ENCODE results near the gene CCT7. TPM values are rescaled to one million over a fixed set of nuclear protein-coding genes. Genes with fewer than 3 reads are reported as not detected.

CCT7 gene
- total RNA-seq, 1 experiment from 2014 or later = 482 TPM

DNA sequence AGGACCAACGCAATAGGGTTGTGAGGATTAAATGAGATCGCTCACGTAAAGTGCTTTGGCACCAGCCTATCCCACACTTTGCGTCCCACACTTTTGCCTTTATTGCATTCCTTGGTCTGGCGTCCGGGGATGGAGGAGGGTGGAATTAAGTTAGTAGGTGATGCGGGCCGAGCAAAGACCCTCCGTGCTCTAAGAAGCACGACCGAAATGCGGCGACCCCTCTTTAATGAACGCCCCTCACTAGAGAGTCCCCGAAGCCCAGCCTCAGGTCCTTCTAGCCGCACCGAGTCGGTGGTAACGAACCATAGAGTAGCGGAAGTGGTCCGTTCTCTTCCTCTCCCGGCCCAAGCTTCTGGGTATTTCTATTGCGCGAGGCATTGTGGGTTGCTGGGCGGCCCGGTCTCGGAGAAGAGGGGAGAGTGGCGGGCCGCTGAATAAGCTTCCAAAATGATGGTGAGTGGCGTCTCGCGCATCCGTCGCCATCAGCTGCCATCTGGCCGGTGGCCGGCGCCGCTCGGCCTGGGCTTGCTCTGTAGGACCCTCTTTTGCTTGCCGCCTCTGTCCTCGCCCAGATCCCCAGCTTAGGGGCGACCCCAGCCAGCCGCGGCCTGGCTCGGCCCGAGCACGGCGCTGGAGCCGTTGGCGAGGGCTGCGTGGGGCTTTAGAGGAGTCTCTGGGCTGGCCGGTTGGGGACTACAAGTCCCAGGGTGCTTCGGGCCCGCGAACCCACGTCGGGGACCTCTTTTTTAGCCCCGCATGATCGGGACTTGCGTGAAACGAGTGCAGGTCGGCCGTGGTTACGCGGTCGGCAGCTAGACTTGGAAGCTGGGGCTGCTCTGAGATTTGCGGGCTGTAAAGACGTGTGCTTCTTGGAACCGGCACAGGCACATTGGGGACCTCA, at the start of gene CCT7 (continued):
- TF ChIP-seq, protein P1, sequence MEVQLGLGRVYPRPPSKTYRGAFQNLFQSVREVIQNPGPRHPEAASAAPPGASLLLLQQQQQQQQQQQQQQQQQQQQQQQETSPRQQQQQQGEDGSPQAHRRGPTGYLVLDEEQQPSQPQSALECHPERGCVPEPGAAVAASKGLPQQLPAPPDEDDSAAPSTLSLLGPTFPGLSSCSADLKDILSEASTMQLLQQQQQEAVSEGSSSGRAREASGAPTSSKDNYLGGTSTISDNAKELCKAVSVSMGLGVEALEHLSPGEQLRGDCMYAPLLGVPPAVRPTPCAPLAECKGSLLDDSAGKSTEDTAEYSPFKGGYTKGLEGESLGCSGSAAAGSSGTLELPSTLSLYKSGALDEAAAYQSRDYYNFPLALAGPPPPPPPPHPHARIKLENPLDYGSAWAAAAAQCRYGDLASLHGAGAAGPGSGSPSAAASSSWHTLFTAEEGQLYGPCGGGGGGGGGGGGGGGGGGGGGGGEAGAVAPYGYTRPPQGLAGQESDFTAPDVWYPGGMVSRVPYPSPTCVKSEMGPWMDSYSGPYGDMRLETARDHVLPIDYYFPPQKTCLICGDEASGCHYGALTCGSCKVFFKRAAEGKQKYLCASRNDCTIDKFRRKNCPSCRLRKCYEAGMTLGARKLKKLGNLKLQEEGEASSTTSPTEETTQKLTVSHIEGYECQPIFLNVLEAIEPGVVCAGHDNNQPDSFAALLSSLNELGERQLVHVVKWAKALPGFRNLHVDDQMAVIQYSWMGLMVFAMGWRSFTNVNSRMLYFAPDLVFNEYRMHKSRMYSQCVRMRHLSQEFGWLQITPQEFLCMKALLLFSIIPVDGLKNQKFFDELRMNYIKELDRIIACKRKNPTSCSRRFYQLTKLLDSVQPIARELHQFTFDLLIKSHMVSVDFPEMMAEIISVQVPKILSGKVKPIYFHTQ (CRISPR knock-in tag; IDR thresholded peaks at IDR 0.05) = 0 out of 2 replicates have a peak, but pooled peaks have one; percentile 28
- TF ChIP-seq, protein P2, sequence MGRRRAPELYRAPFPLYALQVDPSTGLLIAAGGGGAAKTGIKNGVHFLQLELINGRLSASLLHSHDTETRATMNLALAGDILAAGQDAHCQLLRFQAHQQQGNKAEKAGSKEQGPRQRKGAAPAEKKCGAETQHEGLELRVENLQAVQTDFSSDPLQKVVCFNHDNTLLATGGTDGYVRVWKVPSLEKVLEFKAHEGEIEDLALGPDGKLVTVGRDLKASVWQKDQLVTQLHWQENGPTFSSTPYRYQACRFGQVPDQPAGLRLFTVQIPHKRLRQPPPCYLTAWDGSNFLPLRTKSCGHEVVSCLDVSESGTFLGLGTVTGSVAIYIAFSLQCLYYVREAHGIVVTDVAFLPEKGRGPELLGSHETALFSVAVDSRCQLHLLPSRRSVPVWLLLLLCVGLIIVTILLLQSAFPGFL (CRISPR knock-in tag; IDR thresholded peaks at IDR 0.05; ENCODE audit: borderline replicate concordance) = no peak
- TF ChIP-seq ATF1 (CRISPR knock-in tag; IDR thresholded peaks at IDR 0.05) = no peak
- TF ChIP-seq, protein P3, sequence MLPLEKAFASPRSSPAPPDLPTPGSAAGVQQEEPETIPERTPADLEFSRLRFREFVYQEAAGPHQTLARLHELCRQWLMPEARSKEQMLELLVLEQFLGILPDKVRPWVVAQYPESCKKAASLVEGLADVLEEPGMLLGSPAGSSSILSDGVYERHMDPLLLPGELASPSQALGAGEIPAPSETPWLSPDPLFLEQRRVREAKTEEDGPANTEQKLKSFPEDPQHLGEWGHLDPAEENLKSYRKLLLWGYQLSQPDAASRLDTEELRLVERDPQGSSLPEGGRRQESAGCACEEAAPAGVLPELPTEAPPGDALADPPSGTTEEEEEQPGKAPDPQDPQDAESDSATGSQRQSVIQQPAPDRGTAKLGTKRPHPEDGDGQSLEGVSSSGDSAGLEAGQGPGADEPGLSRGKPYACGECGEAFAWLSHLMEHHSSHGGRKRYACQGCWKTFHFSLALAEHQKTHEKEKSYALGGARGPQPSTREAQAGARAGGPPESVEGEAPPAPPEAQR (CRISPR knock-in tag; IDR thresholded peaks at IDR 0.05) = no peak
- TF ChIP-seq ZNF263 (CRISPR knock-in tag; IDR thresholded peaks at IDR 0.05; ENCODE audit: low read depth) = no peak
- peak; percentile 76; the same call in 1 of the 2 replicates for TF ChIP-seq ETV6 (CRISPR knock-in tag; IDR thresholded peaks at IDR 0.05)
- TF ChIP-seq, protein P4, sequence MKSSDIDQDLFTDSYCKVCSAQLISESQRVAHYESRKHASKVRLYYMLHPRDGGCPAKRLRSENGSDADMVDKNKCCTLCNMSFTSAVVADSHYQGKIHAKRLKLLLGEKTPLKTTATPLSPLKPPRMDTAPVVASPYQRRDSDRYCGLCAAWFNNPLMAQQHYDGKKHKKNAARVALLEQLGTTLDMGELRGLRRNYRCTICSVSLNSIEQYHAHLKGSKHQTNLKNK (CRISPR knock-in tag; IDR thresholded peaks at IDR 0.05) = 0 out of 2 replicates have a peak, but pooled peaks have one; percentile 19
- TF ChIP-seq ZNF416 (CRISPR knock-in tag; IDR thresholded peaks at IDR 0.05) = no peak
- TF ChIP-seq, protein P5, sequence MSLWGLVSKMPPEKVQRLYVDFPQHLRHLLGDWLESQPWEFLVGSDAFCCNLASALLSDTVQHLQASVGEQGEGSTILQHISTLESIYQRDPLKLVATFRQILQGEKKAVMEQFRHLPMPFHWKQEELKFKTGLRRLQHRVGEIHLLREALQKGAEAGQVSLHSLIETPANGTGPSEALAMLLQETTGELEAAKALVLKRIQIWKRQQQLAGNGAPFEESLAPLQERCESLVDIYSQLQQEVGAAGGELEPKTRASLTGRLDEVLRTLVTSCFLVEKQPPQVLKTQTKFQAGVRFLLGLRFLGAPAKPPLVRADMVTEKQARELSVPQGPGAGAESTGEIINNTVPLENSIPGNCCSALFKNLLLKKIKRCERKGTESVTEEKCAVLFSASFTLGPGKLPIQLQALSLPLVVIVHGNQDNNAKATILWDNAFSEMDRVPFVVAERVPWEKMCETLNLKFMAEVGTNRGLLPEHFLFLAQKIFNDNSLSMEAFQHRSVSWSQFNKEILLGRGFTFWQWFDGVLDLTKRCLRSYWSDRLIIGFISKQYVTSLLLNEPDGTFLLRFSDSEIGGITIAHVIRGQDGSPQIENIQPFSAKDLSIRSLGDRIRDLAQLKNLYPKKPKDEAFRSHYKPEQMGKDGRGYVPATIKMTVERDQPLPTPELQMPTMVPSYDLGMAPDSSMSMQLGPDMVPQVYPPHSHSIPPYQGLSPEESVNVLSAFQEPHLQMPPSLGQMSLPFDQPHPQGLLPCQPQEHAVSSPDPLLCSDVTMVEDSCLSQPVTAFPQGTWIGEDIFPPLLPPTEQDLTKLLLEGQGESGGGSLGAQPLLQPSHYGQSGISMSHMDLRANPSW (CRISPR knock-in tag; conservative IDR thresholded peaks at IDR 0.05; ENCODE audit: low read depth) = no peak
- no peak; the same call in 1 of the 2 replicates for TF ChIP-seq NR2C2 (CRISPR knock-in tag; IDR thresholded peaks at IDR 0.05)
- TF ChIP-seq, protein P6, sequence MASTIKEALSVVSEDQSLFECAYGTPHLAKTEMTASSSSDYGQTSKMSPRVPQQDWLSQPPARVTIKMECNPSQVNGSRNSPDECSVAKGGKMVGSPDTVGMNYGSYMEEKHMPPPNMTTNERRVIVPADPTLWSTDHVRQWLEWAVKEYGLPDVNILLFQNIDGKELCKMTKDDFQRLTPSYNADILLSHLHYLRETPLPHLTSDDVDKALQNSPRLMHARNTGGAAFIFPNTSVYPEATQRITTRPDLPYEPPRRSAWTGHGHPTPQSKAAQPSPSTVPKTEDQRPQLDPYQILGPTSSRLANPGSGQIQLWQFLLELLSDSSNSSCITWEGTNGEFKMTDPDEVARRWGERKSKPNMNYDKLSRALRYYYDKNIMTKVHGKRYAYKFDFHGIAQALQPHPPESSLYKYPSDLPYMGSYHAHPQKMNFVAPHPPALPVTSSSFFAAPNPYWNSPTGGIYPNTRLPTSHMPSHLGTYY (CRISPR knock-in tag; IDR thresholded peaks at IDR 0.05) = no peak

DNA sequence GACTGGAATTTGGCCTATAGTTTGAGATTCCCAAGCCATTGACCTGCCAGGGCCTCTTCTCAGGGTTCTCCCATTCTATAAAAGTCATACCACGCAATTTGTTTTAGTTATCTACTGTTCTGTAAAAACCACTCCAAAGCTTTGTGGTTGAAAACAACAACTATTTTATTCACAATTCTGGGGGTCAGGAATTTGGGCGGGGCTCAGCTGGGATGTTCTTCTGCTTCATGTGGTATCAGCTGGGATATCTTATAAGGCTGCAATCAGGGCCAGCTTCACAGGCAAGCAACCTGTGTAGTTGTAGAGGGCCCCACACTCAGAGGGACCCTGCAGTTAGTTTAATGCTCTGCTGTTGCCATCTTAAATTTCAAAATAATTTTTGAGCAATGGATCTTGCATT, 48.1 kb upstream of the CCT7 start:
- ATAC-seq = no peak
- Mint-ChIP-seq H3K9me3 (peaks cover 9% of the 10 kb centered on the region), H3K27me3 (ENCODE audit: low read depth) (peaks cover 86% of the 10 kb centered on the region), H3K4me3 (no peak overlapping the region), H3K36me3 (peaks cover 2% of the 10 kb centered on the region; the same call in 1 of the 2 replicates), H3K4me1 (no peaks in the 10 kb centered on the region), H3K27ac (no peak overlapping the region)
- ChIA-PET POLR2A (no interaction called here), CTCF (interaction anchor here (1.1 to 3.2 kb wide), 2 partner anchors 9 to 27 kb away, joined by 4 to 21 read pairs; no protein-coding TSS in a partner anchor)
- no peak for TF ChIP-seq NFATC4 (CRISPR knock-in tag; IDR thresholded peaks at IDR 0.05)
- TF ChIP-seq SOX15 (CRISPR knock-in tag; IDR thresholded peaks at IDR 0.05) = no peak
- TF ChIP-seq, protein P5 (CRISPR knock-in tag; conservative IDR thresholded peaks at IDR 0.05; ENCODE audit: low read depth) = no peak
- TF ChIP-seq ZNF219 (CRISPR knock-in tag; IDR thresholded peaks at IDR 0.05; ENCODE audit: borderline replicate concordance) = no peak
- no peak for TF ChIP-seq ZNF232 (CRISPR knock-in tag; IDR thresholded peaks at IDR 0.05)
- no peak for TF ChIP-seq CREM (CRISPR knock-in tag; IDR thresholded peaks at IDR 0.05)
- TF ChIP-seq ZNF121 (CRISPR knock-in tag; IDR thresholded peaks at IDR 0.05) = no peak
- no peak for DNase-seq (ENCODE audit: low spot score)

Measured in WTC11 (cell line).